Measurements from ENCODE around the gene FTO. TPM values are rescaled to one million over a fixed set of nuclear protein-coding genes. Genes with fewer than 3 reads are reported as not detected.
A peak's percentile ranks its signal among the peaks of the same experiment; 100 is the strongest.

Gene FTO
- total and polyA plus RNA-seq, 2 of the 13 experiments (the other 11 are each of a cell fraction or from before 2014, with no cell fraction given): 41.6 to 55.8 TPM

DNA sequence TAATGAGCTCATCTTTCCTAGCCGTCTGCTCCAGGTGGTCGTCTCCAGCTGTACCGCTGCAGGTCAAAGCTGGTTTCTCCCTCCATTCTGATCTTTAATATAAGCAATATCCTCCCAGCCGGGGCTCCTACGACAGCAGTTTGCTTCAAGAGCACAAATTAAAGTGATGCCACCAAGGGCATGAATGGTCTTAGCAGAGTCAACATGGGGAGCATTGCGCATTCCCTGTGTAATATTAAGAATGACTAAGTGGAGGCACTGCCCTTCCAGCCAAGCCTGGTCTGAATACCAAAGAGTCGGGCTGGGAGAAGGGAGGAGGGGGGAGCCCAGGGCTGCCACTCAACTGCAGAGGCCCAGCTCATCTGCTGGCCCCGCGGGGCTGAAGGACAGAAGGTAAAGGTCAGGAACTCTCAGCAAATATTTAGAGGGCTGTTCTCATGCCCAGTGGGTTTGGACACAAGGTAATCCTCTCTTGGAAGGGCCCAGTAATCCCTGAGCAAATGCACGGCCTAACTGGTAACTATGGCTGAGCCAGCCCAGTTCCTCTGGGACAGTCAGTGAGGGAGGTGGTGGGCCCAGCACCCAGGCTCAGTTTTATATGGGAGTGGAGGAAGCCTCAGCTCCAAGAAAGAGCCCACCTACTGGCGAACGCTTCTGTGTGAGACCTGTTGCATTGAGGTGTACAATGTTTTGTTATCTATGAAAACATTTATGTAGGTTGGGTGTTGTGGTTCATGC is 461.4 kb downstream of the FTO start (continued):
- TF ChIP-seq, protein P1, sequence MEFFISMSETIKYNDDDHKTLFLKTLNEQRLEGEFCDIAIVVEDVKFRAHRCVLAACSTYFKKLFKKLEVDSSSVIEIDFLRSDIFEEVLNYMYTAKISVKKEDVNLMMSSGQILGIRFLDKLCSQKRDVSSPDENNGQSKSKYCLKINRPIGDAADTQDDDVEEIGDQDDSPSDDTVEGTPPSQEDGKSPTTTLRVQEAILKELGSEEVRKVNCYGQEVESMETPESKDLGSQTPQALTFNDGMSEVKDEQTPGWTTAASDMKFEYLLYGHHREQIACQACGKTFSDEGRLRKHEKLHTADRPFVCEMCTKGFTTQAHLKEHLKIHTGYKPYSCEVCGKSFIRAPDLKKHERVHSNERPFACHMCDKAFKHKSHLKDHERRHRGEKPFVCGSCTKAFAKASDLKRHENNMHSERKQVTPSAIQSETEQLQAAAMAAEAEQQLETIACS (CRISPR knock-in tag; IDR thresholded peaks at IDR 0.05): no peak
- no peak for TF ChIP-seq RARG (CRISPR knock-in tag; IDR thresholded peaks at IDR 0.05; ENCODE audit: low read depth)
- peak; percentile 78; the same call in 1 of the 2 replicates for TF ChIP-seq MYC (CRISPR knock-in tag; IDR thresholded peaks at IDR 0.05; ENCODE audit: borderline replicate concordance)
- TF ChIP-seq CEBPG (CRISPR knock-in tag; IDR thresholded peaks at IDR 0.05): peak; percentile 74
- TF ChIP-seq ZBTB42 (CRISPR knock-in tag; IDR thresholded peaks at IDR 0.05): no peak
- TF ChIP-seq, protein P2, sequence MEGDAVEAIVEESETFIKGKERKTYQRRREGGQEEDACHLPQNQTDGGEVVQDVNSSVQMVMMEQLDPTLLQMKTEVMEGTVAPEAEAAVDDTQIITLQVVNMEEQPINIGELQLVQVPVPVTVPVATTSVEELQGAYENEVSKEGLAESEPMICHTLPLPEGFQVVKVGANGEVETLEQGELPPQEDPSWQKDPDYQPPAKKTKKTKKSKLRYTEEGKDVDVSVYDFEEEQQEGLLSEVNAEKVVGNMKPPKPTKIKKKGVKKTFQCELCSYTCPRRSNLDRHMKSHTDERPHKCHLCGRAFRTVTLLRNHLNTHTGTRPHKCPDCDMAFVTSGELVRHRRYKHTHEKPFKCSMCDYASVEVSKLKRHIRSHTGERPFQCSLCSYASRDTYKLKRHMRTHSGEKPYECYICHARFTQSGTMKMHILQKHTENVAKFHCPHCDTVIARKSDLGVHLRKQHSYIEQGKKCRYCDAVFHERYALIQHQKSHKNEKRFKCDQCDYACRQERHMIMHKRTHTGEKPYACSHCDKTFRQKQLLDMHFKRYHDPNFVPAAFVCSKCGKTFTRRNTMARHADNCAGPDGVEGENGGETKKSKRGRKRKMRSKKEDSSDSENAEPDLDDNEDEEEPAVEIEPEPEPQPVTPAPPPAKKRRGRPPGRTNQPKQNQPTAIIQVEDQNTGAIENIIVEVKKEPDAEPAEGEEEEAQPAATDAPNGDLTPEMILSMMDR (CRISPR knock-in tag; IDR thresholded peaks at IDR 0.05): peak; percentile 36; the same call in 1 of the 2 replicates
- TF ChIP-seq ZBTB1 (CRISPR knock-in tag; IDR thresholded peaks at IDR 0.05; ENCODE audit: borderline replicate concordance): 0 out of 2 replicates have a peak, but pooled peaks have one; percentile 21
- peak; percentile 100 for TF ChIP-seq HDAC2 (CRISPR knock-in tag; IDR thresholded peaks at IDR 0.05)
- TF ChIP-seq, protein P3, sequence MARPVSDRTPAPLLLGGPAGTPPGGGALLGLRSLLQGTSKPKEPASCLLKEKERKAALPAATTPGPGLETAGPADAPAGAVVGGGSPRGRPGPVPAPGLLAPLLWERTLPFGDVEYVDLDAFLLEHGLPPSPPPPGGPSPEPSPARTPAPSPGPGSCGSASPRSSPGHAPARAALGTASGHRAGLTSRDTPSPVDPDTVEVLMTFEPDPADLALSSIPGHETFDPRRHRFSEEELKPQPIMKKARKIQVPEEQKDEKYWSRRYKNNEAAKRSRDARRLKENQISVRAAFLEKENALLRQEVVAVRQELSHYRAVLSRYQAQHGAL (CRISPR knock-in tag; IDR thresholded peaks at IDR 0.05; ENCODE audit: not compliant biosample characterization): no peak
- peak; percentile 81 for TF ChIP-seq KAT8 (CRISPR knock-in tag; IDR thresholded peaks at IDR 0.05)
- TF ChIP-seq KAT2B (IDR thresholded peaks at IDR 0.05; ENCODE audit: borderline replicate concordance, low read depth, low read length): no peak
- no peak; the same call in 1 of the 2 replicates for TF ChIP-seq ZSCAN30 (CRISPR knock-in tag; IDR thresholded peaks at IDR 0.05)
- no peak for TF ChIP-seq ZNF775 (CRISPR knock-in tag; IDR thresholded peaks at IDR 0.05; ENCODE audit: borderline replicate concordance)
- TF ChIP-seq ZNF878 (CRISPR knock-in tag; IDR thresholded peaks at IDR 0.05): no peak
- TF ChIP-seq RXRB (CRISPR knock-in tag; IDR thresholded peaks at IDR 0.05; ENCODE audit: borderline replicate concordance): peak; percentile 94
- TF ChIP-seq HNRNPLL (IDR thresholded peaks at IDR 0.05; ENCODE audit: low read depth, low read length, poor library complexity, severe bottlenecking): no peak
- TF ChIP-seq, protein P4, sequence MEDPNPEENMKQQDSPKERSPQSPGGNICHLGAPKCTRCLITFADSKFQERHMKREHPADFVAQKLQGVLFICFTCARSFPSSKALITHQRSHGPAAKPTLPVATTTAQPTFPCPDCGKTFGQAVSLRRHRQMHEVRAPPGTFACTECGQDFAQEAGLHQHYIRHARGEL (CRISPR knock-in tag; IDR thresholded peaks at IDR 0.05): no peak
- TF ChIP-seq ZNF660 (CRISPR knock-in tag; IDR thresholded peaks at IDR 0.05; ENCODE audit: borderline replicate concordance, low read depth): no peak
- peak; percentile 36; the same call in 1 of the 2 replicates for TF ChIP-seq AHR (CRISPR knock-in tag; IDR thresholded peaks at IDR 0.05)
- no peak for TF ChIP-seq GABPA (IDR thresholded peaks at IDR 0.05; ENCODE audit: low read depth, low read length)
- TF ChIP-seq GABPA (CRISPR knock-in tag; IDR thresholded peaks at IDR 0.05; ENCODE audit: low read depth): peak; percentile 51; the same call in 1 of the 2 replicates
- peak; percentile 29; the same call in 1 of the 2 replicates for TF ChIP-seq ZIK1 (CRISPR knock-in tag; IDR thresholded peaks at IDR 0.05; ENCODE audit: borderline replicate concordance, low read depth)
- TF ChIP-seq ZNF296 (CRISPR knock-in tag; conservative IDR thresholded peaks at IDR 0.05): no peak
